ENCODE data around the gene MAP3K12.
"Not testable (repeated sequence)": the region's sequence is repeated elsewhere in the genome, so short reads cannot be mapped to it uniquely, and the experiment has no call there.

The MAP3K12 gene

GRCh38 chr12:53453953-53454640 is 45.2 kb downstream of the MAP3K12 start:
- no peak for DNase-seq
- no peak for TF ChIP-seq CTCF (IDR thresholded peaks at IDR 0.05; ENCODE audit: low read depth, low read length)
- H3K4me1 ChIP-seq, result peaks cover 27% of the 10 kb centered on the region
- no peaks in the 10 kb centered on the region for H3K9me3 ChIP-seq
- H3K4me3 ChIP-seq (ENCODE audit: low read depth, low read length), result peak overlapping the region; percentile 97
- H3K27me3 ChIP-seq, result no peaks in the 10 kb centered on the region; the same call in 1 of the 2 replicates
- H3K36me3 ChIP-seq, result peaks cover 60% of the 10 kb centered on the region

GRCh38 chr12:53452159-53453077 is 46.8 kb downstream of the MAP3K12 start:
- H3K4me1 ChIP-seq, result peaks cover 27% of the 10 kb centered on the region
- no peaks in the 10 kb centered on the region; the same call in 1 of the 2 replicates for H3K27me3 ChIP-seq
- H3K36me3 ChIP-seq, result peaks cover 43% of the 10 kb centered on the region
- H3K4me3 ChIP-seq (ENCODE audit: low read depth, low read length), result peak overlapping the region; percentile 97
- 0 out of 2 replicates have a peak, but pooled peaks have one; percentile 11 for TF ChIP-seq CTCF (IDR thresholded peaks at IDR 0.05; ENCODE audit: low read depth, low read length)
- no peaks in the 10 kb centered on the region for H3K9me3 ChIP-seq
- DNase-seq, result peak; percentile 91

- peaks cover 36% of the 10 kb centered on the region for H3K36me3 ChIP-seq
- no peaks in the 10 kb centered on the region; the same call in 1 of the 2 replicates for H3K27me3 ChIP-seq
- peak; percentile 99 for DNase-seq
- peak; percentile 91 for TF ChIP-seq CTCF (IDR thresholded peaks at IDR 0.05; ENCODE audit: low read depth, low read length)
- H3K4me1 ChIP-seq, result peaks cover 26% of the 10 kb centered on the region
- no peaks in the 10 kb centered on the region for H3K9me3 ChIP-seq
- H3K4me3 ChIP-seq (ENCODE audit: low read depth, low read length), result peak within 1 kb of the TSS; percentile 97
These were observed 47.5 kb downstream of the MAP3K12 start, which contains the start of gene PCBP2 for GRCh38 chr12:53451661-53452158. Gene PCBP2, plus strand, starts transcription at chr12:53452102. Its CDS starts 2,699 bp downstream, at chr12:53454801.

- Histone ChIP-seq H3K4me3 (ENCODE audit: low read depth, low read length) (no peak overlapping the region), H3K9me3 (no peaks in the 10 kb centered on the region), H3K27me3 (no peaks in the 10 kb centered on the region; the same call in 1 of the 2 replicates), H3K36me3 (peaks cover 28% of the 10 kb centered on the region), H3K4me1 (peaks cover 19% of the 10 kb centered on the region)
- DNase-seq, result no peak
- TF ChIP-seq CTCF (IDR thresholded peaks at IDR 0.05; ENCODE audit: low read depth, low read length), result no peak
These were observed 48.3 kb downstream of the MAP3K12 start for GRCh38 chr12:53450936-53451335.

GRCh38 chr12:53444593-53445325 is 54.5 kb downstream of the MAP3K12 start:
- not testable (repeated sequence) for H3K9me3 ChIP-seq; H3K27me3 ChIP-seq; DNase-seq; H3K4me3 ChIP-seq (ENCODE audit: low read depth, low read length); H3K36me3 ChIP-seq; H3K4me1 ChIP-seq

GRCh38 chr12:53443955-53444354 is 55.3 kb downstream of the MAP3K12 start:
- peaks cover 3% of the 10 kb centered on the region for H3K9me3 ChIP-seq
- TF ChIP-seq CTCF (IDR thresholded peaks at IDR 0.05; ENCODE audit: low read depth, low read length), result no peak
- H3K4me1 ChIP-seq, result no peaks in the 10 kb centered on the region; the same call in 1 of the 2 replicates
- H3K27me3 ChIP-seq, result no peaks in the 10 kb centered on the region
- H3K36me3 ChIP-seq, result peaks cover 7% of the 10 kb centered on the region
- DNase-seq, result no peak
- no peak overlapping the region for H3K4me3 ChIP-seq (ENCODE audit: low read depth, low read length)
